Choroid plexus epithelial cell (primary cell): ENCODE results near the gene SMIM33.
"Not testable (repeated sequence)": the region's sequence is repeated elsewhere in the genome, so short reads cannot be mapped to it uniquely, and the experiment has no call there.

Source experiments
- DNase-seq: peaks from one replicate; pipeline ENCODE4 v3.0.0-alpha.2; 2010; ENCODE audit warnings: low read depth
- H3K4me3 ChIP-seq: 2 replicates; pipeline ENCODE4 v1.5.1; 2011; ENCODE audit warnings: low read depth, mild to moderate bottlenecking, control low read depth, low read length, moderate library complexity
- TF ChIP-seq, protein P1 (sequence below): conservative IDR thresholded peaks from 2 replicates; pipeline ENCODE4 v1.5.1; 2011; ENCODE audit warnings: low read depth, mild to moderate bottlenecking, control low read depth, inconsistent platforms, low read length, moderate library complexity

SMIM33 gene

DNA sequence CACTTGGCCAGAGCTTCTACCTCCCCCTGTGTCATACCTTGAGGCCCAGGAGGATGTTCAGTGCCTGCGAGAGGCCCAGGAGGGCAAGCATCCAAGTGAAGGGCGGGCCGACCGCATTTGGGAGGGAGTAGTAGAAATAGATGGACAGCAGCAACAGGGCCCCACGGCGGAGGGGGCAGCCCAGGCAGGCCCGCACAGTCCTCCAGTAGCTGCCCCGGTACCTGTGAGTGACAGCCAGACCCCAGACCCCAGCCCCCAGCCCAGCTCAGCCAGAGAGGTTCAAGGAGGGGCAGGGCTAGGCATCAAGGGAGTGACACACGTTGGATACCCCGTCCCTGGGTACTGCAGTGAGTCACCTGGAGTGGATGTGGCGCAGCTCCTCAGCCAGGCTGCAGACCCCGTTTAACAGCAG lies 10.3 kb downstream of the SMIM33 start:
- peak overlapping the region; percentile 60 for H3K4me3 ChIP-seq
- DNase-seq, result no peak
- TF ChIP-seq, protein P1, sequence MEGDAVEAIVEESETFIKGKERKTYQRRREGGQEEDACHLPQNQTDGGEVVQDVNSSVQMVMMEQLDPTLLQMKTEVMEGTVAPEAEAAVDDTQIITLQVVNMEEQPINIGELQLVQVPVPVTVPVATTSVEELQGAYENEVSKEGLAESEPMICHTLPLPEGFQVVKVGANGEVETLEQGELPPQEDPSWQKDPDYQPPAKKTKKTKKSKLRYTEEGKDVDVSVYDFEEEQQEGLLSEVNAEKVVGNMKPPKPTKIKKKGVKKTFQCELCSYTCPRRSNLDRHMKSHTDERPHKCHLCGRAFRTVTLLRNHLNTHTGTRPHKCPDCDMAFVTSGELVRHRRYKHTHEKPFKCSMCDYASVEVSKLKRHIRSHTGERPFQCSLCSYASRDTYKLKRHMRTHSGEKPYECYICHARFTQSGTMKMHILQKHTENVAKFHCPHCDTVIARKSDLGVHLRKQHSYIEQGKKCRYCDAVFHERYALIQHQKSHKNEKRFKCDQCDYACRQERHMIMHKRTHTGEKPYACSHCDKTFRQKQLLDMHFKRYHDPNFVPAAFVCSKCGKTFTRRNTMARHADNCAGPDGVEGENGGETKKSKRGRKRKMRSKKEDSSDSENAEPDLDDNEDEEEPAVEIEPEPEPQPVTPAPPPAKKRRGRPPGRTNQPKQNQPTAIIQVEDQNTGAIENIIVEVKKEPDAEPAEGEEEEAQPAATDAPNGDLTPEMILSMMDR, result no peak

DNA sequence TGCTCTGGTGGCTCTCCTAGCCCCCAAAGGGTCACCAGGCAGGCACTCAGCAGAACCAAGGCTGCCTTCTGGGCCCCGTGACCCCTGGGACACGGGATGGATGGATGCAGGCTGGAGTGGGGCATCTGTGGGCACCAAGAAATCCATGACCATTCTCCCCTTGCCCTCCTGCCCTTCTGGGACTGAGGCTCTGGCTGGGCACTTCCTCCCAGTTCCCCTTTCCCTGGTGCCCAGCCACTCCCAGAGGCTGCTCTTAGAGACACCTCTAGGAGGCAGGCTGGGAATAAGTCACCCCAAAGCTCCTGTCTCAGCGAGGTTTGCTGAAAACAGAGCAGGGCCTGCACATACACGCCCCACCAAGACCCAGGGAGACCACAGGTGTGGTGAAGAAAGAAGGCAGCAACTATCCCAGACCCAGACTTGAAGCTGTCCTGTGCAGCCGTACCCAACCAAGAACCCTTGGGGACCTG lies 10.8 kb downstream of the SMIM33 start:
- TF ChIP-seq, protein P1, result peak; percentile 44
- DNase-seq, result peak; percentile 56

DNA sequence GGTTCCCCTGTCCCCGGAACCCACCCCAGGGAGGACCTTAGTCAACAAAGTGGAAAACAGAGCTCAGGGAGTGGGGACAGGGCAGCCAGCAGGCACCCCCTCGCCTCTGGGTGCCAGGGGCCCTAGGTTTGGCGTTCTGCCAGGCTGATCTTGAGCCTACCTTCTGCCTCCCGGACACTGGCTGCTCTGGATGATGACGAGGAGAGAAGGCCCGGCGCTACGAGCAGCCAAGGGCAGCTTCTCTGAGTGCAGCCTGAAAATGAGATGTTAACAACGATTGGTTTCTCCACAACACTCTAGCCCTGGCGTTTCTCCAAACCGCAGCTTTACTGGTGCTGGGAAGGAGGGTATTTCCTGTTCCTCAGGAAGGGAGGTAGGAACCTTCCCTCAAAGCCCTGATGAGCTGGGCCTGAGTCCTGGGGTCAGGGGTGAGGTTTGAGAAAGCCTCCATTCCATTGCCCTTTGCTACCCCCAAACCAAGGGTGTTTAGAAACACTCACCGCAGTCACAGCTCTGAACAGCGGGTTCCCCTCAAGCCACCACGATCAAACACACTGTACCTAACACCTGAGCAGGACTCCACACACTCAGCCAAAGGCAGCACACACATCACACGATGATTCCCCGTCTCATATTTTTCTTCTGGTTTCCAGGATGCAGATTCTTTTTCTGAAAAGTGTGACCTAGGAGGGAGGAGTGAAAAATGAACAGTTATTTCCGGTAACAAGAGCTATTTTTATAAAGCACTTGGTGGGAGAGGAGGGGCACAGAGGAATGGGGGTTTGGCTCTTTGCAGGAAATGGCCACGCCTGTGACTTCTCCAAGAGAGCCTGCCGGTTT lies 11.5 kb downstream of the SMIM33 start, which contains the start of gene STING1:
Gene STING1, minus strand, starts transcription at position 709 of the 840 bp plus-strand sequence. CDS start 1,054 bp downstream, outside the sequence.
- TF ChIP-seq, protein P1, result no peak
- H3K4me3 ChIP-seq, result peak within 1 kb of the TSS; percentile 60
- peak; percentile 99 for DNase-seq

More for the DNA sequence above, 10.8 kb downstream of the SMIM33 start:
- H3K4me3 ChIP-seq, result peak overlapping the region; percentile 60

DNA sequence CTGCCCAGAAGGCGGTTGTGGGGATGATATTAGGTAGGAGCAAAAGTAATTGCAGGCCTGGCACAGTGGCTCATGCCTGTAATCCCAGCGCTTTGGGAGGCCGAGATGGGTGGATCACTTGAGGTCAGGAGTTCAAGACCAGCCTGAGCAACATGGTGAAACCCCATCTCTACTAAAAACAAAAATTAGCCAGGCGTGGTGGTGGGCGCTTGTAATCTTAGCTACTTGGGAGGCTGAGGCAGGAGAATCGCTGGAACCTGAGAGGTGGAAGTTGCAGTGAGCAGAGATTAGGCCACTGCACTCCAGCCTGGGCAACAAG lies 12.0 kb downstream of the SMIM33 start:
- not testable (repeated sequence) for H3K4me3 ChIP-seq, DNase-seq

DNA sequence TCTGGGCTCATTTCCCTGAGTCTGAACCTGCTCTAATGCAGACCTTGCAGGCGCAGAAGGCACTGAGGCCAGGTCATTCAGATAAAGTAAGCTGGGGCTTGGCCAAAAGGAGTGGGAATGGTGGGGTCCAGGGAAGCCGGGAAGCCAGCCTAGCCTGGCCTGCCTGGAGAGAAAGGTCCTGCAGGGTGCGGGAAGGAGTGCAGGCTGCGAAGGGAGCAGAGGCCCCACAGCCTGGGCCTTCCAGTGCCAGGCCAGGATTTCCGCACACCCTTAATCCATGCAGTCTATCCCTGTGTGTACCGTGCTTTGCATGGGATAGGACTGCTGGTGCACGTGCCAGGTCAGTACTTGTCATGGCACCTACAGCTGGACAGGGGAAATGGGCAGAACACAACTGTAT lies 15.4 kb downstream of the SMIM33 start:
- no peak overlapping the region for H3K4me3 ChIP-seq
- TF ChIP-seq, protein P1, result no peak
- no peak for DNase-seq

DNA sequence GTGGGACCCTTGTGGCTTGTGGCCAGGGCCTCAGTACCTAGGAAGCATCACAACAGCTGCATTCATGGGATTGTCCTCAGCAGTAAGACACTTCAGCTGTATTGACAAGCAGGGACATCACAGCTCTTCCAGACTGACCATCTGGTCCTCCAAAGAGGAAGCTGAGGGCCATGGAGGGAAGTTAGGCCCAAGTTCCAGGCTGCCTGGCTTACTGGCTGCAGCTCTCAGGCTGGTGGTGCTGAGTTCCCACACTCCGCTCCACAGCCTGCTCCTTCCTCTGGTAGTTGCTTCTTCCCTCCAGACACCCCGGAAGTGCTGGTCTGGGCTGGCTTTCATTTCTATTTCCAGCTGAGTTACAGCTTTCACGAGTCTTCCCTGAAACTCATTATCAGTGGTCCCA lies 17.5 kb downstream of the SMIM33 start:
- H3K4me3 ChIP-seq, result no peak overlapping the region
- DNase-seq, result peak; percentile 19
- TF ChIP-seq, protein P1, result no peak

DNA sequence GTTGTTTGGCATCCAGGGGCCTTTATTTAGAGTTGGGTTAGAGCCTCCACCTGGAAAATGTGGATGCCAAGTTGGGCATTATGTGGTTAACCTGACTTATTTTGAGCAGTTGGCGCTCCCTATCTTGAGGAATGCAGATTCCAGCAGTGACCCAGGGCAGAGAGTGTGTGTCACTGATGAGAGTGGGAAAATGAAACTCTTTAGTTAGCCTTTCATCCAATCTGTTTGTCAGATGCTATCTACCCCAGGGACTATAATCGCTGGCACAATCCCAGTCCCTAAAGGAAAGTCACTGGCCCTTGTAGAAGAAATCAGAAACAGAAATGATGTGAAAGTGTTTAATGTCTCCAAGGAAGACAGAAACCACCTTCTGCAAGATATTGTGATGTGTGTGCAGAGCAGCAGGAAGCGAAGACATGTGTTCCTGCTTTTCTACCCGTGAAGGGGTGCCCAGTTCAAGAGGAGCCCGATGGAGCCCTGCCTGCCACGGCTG lies 21.9 kb downstream of the SMIM33 start:
- TF ChIP-seq, protein P1, result no peak
- DNase-seq, result peak; percentile 52
- no peak overlapping the region for H3K4me3 ChIP-seq
